Measurements from ENCODE around the gene MSI2.
"Not testable (repeated sequence)": the region's sequence is repeated elsewhere in the genome, so short reads cannot be mapped to it uniquely, and the experiment has no call there.

MSI2 gene

DNA sequence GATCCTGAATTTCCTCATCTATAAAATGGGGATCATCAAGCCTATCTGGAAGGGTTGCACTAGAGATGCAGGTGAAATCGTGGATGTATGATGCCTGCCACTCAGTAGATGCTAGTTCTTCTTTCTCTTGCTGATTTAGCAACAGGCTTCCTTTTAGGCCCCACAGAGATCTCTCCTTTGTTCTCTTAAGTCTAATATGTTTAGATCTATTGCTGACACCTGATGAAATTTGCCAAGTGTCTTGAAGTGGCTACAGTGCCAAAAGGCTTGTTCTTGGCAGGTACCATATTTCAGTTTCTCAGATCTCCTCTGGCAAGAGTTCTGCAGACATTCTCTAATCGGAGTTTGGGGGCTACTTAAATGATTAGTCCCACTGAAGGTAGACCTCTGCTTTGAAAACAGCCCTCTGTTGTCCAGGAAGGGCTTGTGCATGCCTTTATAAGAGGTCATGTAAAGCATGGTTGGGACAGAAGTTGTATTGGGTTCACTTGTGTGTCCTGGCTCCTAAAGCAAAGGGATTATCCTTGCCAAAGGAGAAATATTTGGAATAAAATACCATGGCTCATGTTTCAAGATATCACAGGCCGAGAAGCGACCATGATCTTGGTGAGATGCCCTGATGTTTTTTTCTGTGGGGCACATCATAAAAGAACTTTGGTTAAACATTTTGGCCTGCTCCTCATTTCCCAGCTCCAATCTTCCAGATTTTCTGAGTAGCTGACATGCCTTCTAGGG lies 234.0 kb downstream of the MSI2 start:
- H3K4me3 ChIP-seq (ENCODE audit: low read depth, low read length): no peak overlapping the region

DNA sequence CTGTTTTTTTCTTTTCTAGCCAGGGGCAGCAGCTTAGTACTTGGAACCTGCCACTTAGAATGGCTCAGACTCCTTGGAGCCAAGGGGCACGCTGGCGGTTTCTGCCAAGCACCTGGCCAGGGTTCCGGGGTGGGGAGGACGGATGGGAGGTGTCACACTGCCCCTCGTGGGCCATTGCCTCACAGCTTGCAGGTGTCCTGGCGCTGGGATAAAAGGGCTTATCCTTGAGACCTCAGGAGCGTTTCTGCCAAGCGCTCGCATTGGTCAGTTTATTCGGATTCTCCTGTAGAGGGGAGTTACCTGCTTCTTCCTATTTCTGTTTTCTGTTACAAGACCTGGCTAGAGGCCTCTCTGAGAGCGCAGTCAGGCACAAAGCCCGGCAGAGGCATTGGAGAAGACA lies 234.6 kb downstream of the MSI2 start:
- H3K4me3 ChIP-seq (ENCODE audit: low read depth, low read length): no peak overlapping the region

DNA sequence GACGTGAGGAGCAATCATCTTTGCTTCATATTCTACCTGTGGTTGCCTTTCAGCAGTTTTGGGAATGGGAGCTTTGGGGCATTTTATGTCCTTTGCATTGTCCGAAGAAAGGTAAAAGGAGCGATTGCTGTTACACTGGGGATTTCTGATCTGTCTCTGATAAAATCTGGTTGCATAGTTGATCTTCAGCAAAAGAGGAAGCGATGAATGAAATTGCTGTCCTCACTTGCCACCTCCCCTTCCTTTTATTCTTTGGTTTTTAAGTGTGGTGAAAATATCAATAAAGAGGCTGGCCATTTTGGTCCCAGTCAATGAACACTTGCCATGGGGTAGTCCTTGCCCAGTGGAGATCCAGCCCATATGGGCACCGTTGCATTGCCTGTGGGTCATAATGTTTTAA lies 236.8 kb downstream of the MSI2 start:
- no peak overlapping the region for H3K4me3 ChIP-seq (ENCODE audit: low read depth, low read length)

DNA sequence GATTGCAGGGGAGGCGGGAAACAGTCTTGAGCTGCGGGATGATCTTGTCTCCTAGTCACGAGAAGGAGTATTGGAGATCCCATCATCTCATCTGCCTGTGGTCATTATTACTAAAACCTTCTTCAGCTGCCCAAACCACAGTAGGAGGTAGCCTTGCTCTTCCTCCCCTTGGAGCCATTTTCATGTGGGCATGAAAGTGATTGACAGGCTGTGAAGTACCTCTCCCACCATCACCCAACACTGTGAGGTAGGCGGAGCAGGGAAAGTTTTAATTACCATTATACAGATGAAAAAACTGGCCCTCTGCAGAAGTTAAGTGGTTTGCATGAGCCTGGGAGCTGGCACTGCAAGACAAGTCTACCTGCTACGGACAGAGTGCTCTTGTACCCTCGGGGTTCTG lies 237.3 kb downstream of the MSI2 start:
- no peak overlapping the region for H3K4me3 ChIP-seq (ENCODE audit: low read depth, low read length)

DNA sequence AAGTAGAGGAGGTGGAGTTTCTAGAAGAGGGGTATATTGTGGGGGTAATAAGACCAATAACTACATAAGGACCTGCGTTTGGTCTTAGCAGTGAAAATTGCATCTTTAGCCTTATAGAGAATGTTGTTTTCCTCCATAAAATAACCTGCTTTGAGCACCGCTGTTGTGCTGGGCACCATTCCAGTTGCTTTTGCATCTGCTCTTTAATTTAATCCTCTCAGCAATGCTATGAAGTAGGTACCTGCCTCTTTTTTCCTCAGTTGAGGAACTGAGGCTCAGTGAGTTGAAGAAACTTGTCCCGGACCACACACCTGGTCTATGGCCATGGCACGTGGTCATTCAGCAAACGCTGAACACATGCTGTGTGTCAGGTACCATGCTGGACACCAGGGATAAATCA lies 238.1 kb downstream of the MSI2 start:
- H3K4me3 ChIP-seq (ENCODE audit: low read depth, low read length): no peak overlapping the region

DNA sequence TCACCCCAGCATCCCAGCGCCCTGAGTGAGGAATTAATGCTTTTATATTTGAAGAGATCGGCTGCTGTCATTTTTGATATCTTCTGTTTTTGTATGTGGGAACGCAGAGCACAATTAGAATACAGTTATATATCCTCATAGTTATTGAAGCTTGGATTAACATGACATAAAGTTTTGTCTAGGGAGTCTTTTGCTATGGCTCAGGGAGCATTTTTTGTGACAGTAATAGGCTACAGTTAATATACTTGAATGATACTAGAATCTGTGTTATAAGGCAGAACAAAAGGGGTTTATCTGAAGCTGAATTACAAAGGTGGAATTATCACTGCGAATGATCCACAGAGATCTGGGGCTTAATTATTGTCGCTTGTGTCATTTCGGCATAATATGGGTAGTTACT lies 239.4 kb downstream of the MSI2 start:
- no peak overlapping the region for H3K4me3 ChIP-seq (ENCODE audit: low read depth, low read length)

DNA sequence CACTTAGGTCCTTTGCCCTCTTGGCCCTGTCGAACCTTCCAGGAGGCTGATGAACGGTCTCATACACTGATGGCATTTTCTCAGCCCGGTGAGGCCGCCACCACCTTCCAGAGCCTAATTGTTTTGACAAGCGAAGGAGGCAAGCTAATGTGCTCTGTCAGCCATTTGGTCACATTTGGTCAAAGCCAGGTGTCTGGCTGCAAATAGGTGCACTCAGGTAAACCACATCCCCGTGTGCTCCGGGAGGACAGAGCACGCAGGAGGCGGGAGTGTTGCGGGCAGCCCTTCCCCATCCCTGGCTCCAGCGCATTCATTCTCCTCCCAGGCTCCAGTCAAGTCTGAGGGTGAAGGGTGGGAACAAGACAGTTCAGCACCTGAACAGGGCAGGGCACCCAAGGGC lies 240.1 kb downstream of the MSI2 start:
- H3K4me3 ChIP-seq (ENCODE audit: low read depth, low read length): no peak overlapping the region

DNA sequence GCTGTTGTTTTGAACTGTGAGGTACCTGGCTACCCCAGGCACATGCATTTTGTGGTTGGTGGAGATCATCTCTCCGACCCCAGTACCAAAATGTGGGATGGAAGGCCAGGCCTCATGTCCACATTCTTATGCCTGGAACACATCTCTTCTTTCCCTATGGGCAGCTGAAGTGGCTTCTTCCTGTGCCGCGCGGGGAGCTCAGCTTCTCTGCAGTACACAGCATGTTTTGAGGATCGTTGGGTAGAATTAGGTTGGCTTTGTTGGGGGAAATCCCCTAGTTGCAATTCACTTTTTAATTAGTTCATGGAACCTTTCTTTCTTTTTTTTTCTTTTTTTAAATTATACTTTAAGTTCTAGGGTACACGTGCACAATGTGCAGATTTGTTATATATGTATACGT lies 242.1 kb downstream of the MSI2 start:
- no peak overlapping the region for H3K4me3 ChIP-seq (ENCODE audit: low read depth, low read length)

DNA sequence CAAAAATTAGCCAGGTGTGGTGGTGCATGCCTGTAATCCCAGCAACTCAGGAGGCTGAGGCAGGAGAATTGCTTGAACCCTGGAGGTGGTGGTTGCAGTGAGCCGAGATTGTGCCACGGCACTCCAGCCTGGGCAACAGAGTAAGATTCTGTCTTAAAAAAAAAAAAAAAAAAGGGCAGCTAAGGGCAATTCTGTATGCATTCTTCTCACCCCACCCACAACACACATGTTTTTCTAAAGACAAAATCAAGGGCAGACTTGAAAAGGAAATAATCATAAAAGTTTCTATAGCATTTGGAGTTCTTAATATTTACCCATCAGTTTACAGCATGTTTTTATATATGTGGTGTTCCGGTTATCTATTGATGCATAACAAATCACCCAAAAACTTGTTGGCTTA lies 242.9 kb downstream of the MSI2 start:
- H3K4me3 ChIP-seq (ENCODE audit: low read depth, low read length): not testable (repeated sequence)

DNA sequence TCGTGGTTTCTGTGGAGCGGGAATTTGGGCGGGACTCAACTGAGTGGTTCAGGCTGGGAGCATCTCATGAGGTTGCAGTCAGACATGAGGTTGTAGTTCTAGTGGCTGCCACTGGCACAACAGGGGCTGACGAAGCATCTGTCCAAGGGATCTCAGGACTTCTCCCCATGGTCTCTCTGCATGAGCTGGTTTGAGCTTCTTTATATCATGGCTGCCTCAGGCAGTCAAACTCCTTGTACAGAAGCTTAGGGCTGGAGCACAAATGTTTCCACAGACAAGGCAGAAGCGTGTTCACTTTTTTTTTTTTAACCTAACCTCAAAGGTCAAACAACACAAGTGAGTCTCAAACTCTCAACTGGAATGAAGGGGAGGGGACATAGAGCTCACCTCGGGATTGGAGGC lies 243.3 kb downstream of the MSI2 start:
- no peak overlapping the region for H3K4me3 ChIP-seq (ENCODE audit: low read depth, low read length)

DNA sequence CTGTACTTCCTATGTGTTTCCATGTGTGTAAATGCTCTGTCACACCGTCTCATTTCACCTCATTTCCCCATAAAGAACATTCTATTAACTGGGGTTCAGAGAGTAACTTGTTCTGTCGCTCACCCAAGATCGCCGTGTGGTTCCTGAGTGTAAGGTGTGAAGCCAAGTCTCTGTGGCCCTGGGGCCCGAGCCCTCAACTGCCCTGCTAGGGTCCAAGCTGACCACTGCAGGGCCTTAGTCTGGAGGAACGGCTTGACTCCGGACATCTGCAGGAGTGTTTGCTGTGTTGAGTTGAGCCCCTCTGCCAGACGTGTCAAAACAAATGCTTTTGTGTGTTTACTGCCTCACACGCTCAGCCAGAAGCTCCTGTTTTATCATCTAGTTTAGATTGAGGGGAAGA lies 244.7 kb downstream of the MSI2 start:
- H3K4me3 ChIP-seq (ENCODE audit: low read depth, low read length): no peak overlapping the region

DNA sequence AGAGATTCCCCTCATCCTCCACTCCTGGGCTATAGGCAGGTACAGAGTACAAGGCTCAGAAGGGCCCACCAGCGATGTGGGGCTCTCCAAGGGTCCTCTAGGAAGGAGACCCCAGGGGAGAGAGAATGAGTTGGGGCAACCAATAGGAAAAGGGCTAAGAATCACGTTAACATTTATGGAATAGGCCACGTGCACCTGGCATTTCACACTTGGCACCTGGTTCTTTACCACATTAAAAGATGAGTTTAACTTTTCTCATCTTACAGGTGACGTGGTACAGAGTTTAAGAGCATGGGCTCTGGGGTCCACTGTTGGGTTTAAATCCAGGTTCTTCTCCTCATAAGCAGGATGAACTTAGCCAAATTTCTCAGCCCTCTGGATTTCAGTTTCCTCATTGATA lies 245.7 kb downstream of the MSI2 start:
- no peak overlapping the region for H3K4me3 ChIP-seq (ENCODE audit: low read depth, low read length)

DNA sequence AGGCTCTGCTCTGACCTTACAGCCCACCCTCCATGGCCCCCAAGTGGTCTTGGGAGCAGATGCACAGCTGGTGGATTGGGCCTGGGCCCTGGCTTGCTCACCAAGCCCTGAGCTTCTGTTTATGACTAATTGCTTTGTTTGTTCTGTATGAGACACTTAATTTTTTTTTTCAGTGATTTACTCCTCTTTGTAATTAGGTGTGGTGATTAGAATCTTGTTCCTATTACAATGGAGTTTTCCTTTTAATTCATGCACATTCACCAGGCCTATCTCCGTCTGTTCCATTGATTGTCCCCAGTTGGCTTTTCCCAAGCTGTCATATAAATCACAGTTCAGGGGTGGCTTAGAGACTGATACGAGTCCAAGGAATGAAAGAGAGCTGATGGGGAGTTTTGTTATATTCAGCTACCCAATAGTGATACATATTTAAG lies 246.5 kb downstream of the MSI2 start:
- H3K4me3 ChIP-seq (ENCODE audit: low read depth, low read length): no peak overlapping the region

DNA sequence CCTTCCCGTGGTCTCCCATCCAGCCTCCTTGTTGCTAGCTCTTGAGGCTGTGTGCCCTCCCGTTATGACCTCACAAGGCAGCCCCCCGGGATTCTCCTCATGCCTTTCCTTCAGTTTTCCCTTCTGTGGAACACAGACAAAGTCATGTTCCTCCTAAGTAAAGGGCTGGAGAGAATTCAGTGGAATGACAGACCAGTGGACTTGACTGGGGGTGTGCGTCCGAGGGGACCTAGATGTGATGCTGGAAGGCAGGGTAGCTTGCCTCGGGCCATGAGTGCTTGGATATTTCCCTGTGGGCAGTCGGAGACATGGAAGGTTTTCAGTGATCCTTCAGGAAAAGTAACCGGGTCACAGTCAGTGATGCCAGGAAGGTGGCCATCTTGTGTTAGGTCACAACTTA lies 247.9 kb downstream of the MSI2 start:
- H3K4me3 ChIP-seq (ENCODE audit: low read depth, low read length): no peak overlapping the region

DNA sequence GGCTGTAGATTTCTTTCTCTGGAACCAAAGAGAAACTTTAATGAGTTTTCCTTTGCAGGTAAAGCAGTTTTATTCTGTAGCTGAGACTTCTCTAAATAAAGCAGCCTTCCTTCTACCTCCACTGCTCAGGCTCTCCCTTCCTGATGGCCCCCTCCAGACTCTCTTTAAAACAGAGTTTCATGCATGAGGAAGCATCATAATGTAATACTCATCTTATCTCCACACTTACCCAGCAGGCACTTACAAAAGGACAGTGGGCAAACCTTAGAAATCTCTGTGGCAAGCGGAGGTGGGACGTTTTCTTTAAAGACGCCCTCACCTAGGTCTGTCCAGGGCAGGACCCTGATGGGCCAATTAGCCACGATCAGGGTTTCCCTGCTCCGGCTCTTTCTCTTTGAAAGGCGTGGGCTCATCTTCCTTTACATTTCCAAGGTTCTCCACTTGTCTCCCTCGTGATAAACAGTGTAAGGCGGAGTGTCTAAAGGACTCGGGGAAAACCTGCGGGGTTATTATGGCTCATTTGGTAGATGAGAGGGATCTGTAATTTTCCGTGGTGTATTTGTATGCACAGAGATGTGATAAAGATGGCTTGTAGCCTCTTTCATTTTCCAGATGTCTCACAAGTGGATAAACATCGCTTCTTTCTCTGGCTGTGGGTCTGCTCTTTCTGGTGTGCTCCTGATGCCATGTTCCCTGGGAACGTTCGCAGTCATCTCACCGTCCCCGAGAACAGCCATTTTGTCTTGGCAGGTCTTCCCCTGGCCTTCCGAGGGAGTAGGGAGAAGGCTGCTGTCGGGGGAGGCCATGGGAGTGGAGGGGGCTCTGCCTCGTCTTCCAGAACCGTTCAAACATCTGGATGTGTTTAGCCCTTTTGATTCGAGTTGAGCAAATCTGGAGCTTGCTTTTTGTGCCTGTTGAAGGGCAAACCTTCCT lies 249.8 kb downstream of the MSI2 start:
- no peak overlapping the region for H3K4me3 ChIP-seq (ENCODE audit: low read depth, low read length)

DNA sequence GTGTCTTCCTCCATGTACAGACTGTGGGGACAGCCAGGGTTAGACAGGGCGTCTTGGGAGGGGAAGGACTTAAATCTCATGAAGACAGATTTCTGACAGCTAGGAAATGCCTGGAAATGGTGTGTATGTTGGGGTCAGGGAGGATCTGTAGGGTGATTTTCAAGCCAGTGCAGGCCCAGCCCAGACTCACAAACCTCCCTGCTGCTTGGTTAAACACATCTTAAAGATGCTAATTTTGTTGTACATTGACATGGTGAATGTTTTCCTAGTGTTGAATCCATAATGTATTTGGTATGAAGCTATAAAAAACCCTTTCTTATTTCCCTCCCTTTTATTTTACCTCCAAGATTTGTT lies 250.4 kb downstream of the MSI2 start:
- no peak overlapping the region for H3K4me3 ChIP-seq (ENCODE audit: low read depth, low read length)

DNA sequence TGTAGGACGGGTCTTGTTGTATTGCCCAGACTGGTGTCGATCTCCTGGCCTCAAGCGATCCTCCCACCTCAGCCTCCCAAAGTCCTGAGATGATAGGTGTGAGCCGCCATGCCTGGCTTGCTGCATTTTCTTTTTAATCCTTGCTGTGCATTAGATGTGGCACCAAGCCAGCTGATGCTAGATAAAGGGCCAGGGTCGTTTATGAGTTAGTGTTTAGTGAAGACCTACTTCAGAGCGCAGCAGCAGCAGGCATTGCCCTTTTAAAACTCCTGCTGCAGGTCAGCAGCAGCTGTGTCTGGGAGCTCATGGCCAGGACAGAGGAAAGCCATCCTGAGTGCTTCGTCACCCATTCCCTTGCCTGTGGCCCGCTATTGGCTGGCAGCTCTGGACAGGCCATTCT lies 251.5 kb downstream of the MSI2 start:
- no peak overlapping the region for H3K4me3 ChIP-seq (ENCODE audit: low read depth, low read length)

DNA sequence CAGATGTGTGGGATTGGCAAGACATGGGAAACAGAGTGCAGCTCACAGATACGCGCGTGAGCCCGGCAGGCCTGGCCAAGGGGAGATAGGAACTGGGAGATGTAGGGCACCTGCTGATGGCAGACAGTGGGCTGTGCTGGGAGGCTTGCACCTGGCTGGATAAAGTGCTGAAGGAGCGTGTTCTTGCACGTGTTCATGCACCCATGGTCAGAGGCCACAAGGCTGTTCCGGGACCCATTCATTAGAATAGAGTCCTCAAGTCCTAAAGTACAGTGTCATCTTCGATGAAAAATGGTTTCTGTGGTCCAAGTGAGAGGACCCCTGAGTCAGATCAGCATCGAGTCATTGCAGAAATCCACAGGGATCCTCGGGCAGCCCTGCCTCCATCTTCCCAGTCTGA lies 252.3 kb downstream of the MSI2 start:
- no peak overlapping the region for H3K4me3 ChIP-seq (ENCODE audit: low read depth, low read length)

DNA sequence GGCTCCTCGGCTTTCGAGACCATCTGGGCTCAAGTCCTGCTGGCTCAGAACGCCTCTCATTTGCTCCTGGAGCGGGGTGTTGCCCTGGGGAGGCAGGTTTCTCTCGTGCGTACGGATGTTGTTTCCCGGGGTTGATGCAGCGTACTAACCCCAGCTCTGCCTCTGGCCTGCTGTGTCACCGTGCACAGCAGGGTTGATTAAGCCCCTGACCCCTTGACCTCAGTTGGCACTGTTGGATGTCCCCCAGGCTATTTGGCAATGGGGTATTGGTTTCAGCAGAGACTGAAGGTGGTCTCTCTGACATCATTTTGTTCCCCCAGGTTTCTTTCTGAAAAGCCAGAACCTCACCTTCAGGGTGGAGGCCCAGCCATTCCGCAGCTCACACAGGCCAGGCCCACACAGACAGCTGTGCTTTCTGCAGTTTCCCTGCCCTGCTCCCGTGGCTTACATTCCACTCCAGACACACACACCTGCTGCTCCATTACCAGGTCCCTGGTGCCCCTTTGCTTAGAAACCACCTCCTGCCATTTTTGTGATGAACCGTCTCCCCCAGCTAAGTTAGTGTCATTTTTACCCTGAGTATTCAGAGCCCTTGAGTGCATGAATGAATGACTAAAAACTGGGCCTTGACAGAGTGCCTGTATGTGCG lies 255.3 kb downstream of the MSI2 start:
- H3K4me3 ChIP-seq (ENCODE audit: low read depth, low read length): no peak overlapping the region

DNA sequence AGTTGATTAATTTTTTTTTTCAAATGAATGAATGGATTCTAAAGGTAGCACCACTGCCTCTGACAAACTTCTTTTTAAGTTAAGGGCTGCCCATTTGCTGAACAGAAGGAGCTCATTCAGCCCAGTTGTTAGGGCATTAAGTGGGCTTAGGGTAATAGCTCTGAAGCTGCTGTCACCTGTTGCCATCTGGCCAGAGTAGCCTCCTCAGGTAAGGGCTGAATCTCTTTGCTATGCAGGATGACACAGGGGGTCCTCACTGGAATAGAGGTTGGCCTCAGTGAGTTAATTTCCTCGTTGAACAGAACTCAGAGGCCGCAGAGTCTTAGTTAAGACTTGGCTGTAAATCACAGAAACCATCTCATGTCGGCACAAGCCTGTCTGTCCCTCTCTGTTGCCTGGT lies 255.9 kb downstream of the MSI2 start:
- H3K4me3 ChIP-seq (ENCODE audit: low read depth, low read length): no peak overlapping the region

DNA sequence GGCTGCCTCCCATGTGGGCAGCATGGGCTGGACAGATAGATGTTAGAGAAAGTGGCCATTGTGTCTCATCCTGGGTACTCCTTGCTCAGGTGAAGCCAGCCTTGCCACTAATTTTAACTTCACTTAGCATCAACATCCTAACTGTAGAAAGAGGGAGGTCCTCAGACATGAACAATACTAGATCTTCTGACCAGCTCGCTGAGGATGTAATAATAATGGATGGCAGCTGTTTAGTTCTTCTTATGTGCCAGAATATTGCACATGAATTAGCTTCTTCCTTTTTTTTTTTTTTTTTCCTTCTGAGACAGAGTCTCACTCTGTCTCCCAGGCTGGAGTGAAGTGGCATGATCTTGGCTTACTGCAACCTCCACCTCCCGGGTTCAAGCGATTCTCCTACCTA lies 256.4 kb downstream of the MSI2 start:
- H3K4me3 ChIP-seq (ENCODE audit: low read depth, low read length): no peak overlapping the region

DNA sequence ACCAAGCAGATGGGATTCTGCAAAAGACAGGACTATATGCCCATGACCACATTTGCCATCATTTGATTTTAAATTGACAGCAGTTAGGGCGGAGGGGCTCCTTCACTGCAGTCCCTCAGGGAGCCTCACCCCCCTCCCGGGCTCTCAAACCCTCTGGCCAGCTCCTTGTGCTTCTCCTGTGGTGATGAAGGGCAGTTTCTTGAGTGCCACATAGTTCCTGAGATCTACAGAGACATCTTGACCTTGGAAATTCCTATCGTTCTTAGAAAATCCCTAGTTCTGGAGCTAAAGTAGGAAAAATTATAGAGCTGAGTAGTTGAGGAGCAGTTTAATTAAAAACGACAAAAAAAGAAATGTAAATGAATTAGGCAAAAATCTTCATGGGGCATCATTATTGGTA lies 257.2 kb downstream of the MSI2 start:
- H3K4me3 ChIP-seq (ENCODE audit: low read depth, low read length): no peak overlapping the region
